Thyroid gland (tissue), 4 donors: Measurements from ENCODE around the gene NFE2. TPM values are rescaled to one million over a fixed set of nuclear protein-coding genes. Genes with fewer than 3 reads are reported as not detected.
"Not testable (repeated sequence)": the region's sequence is repeated elsewhere in the genome, so short reads cannot be mapped to it uniquely, and the experiment has no call there.

ENCODE experiments used
- DNase-seq, 2 donors: peaks; one replicate each; pipeline ENCODE4 v3.0.0-alpha.2; 2019
- H3K27ac ChIP-seq, 3 donors: fragments of 200-600 bp; sonication (generic); 1 replicate in 2 of 3; 2 replicates in 1 of 3; pipeline ENCODE4 v1.5.1; 2016 to 2019; ENCODE audit warnings: mild to moderate bottlenecking in 1 of 3, moderate library complexity in 1 of 3
- H3K27me3 ChIP-seq: fragments of 200-600 bp; sonication (generic); one replicate; pipeline ENCODE4 v1.5.1; 2019
- H3K36me3 ChIP-seq, 2 donors: fragments of 200-600 bp; sonication (generic); one replicate each; pipeline ENCODE4 v1.5.1; 2016 to 2019
- H3K4me1 ChIP-seq, 2 donors: fragments of 200-600 bp; sonication (generic); one replicate each; pipeline ENCODE4 v1.5.1; 2017 to 2019
- H3K4me3 ChIP-seq, 3 donors: fragments of 200-600 bp; sonication (generic); replicated peaks in 1 of 3; 1 replicate in 2 of 3; 2 replicates in 1 of 3; pipeline ENCODE4 v1.5.1; 2016; ENCODE audit warnings: mild to moderate bottlenecking in 1 of 3
- H3K9me3 ChIP-seq: fragments of 200-600 bp; sonication (generic); one replicate; pipeline ENCODE4 v1.5.1; 2017
- CTCF ChIP-seq, 6 experiments: fragments of 200-600 bp in 3 of 6; fragments of 450-650 bp in 3 of 6; sonication (generic) in 3 of 6; IDR thresholded peaks; one replicate each; pipeline ENCODE4 v1.5.1; 2016 to 2019; ENCODE audit warnings: antibody characterized with exemption in 6 of 6, mild to moderate bottlenecking in 2 of 6, inconsistent platforms in 1 of 6, moderate library complexity in 1 of 6
- POLR2A ChIP-seq, 2 donors: fragments of 450-650 bp; IDR thresholded peaks; one replicate each; pipeline ENCODE4 v1.6.1; 2017; ENCODE audit warnings: antibody characterized with exemption in 2 of 2, mild to moderate bottlenecking in 2 of 2, moderate library complexity in 1 of 2
- WGBS, 2 donors: methylation state at CpG; one replicate each; pipeline ENCODE4 v1.1.5; 2017; 5-methylcytosine and 5-hydroxymethylcytosine counted together
- intact Hi-C: fragments of 100-400 bp; cut with DNase I; formaldehyde crosslinking; loops from one replicate; pipeline ENCODE4 v1.15.1; 2023
- total RNA-seq, 4 donors: library from RNA; depleted of rRNA; stranded (reverse); fragments of >200 nt; gene quantifications; one replicate each; pipeline ENCODE4 v1.2.3, GENCODE V29; 2016

Gene NFE2
- total RNA-seq, 4 donors from 2014 or later = 0.56 to 1.7 (median 0.61) TPM

GRCh38 chr12:54324617-54325441 lies 24.0 kb upstream of the NFE2 start, which contains the start of gene COPZ1:
TSS of gene COPZ1 (plus strand) at chr12:54325131. CDS start at chr12:54325164, 33 bp downstream.
- Histone ChIP-seq H3K36me3 (no peaks in the 10 kb centered on the region), H3K27ac (peak within 1 kb of the TSS; percentile 66 to 90 (median 90)), H3K9me3 (no peaks in the 10 kb centered on the region), H3K27me3 (no peaks in the 10 kb centered on the region), H3K4me1 (peaks cover 26 to 27% of the 10 kb centered on the region in 2 donors), H3K4me3 (peak within 1 kb of the TSS; percentile 52 to 91 (median 61))
- intact Hi-C loops = loop anchor here (5.0 kb wide), 1 partner anchor 33 kb away; no protein-coding TSS in a partner anchor
- peak; percentile 80 to 95 for TF ChIP-seq POLR2A (IDR thresholded peaks at IDR 0.05)
- TF ChIP-seq CTCF (IDR thresholded peaks at IDR 0.05) = peak in 5 of 6 experiments; percentile 58 to 83 (median 68)
- peak; percentile 97 for DNase-seq
- WGBS, 2 donors = 2% methylated on average over 34 of the region's 34 CpGs

GRCh38 chr12:54321363-54321762 lies 20.5 kb upstream of the NFE2 start:
- H3K27ac ChIP-seq = no peak overlapping the region
- DNase-seq = no peak
- H3K36me3 ChIP-seq = no peaks in the 10 kb centered on the region
- peaks cover 5 to 8% of the 10 kb centered on the region in 2 donors for H3K4me1 ChIP-seq
- H3K9me3 ChIP-seq = no peaks in the 10 kb centered on the region
- 89 to 92% methylated on average over 5 of the region's 5 CpGs for WGBS, 2 donors
- no peaks in the 10 kb centered on the region for H3K27me3 ChIP-seq
- no peak overlapping the region for H3K4me3 ChIP-seq
- intact Hi-C loops = no loop called here
- TF ChIP-seq CTCF (IDR thresholded peaks at IDR 0.05) = no peak
- no peak for TF ChIP-seq POLR2A (IDR thresholded peaks at IDR 0.05)

- H3K4me3 ChIP-seq, DNase-seq, H3K27ac ChIP-seq, H3K27me3 ChIP-seq, H3K4me1 ChIP-seq, H3K36me3 ChIP-seq, intact Hi-C loops, H3K9me3 ChIP-seq: not testable (repeated sequence)
- WGBS, 2 donors = 90 to 97% methylated on average over 7 of the region's 7 CpGs
These were observed 11.5 kb upstream of the NFE2 start for GRCh38 chr12:54312309-54312708.

- Histone ChIP-seq H3K4me1 (no peaks in the 10 kb centered on the region), H3K27me3 (no peaks in the 10 kb centered on the region), H3K27ac (no peak overlapping the region), H3K9me3 (no peaks in the 10 kb centered on the region), H3K4me3 (no peak overlapping the region), H3K36me3 (no peaks in the 10 kb centered on the region)
- 72 to 74% methylated on average over 2 of the region's 2 CpGs for WGBS, 2 donors
- intact Hi-C loops = no loop called here
- no peak for TF ChIP-seq CTCF (IDR thresholded peaks at IDR 0.05)
- no peak for TF ChIP-seq POLR2A (IDR thresholded peaks at IDR 0.05)
- DNase-seq = no peak
These were observed 10.2 kb upstream of the NFE2 start for GRCh38 chr12:54311051-54311450.

- peak; percentile 25 to 35 for DNase-seq
- TF ChIP-seq CTCF (IDR thresholded peaks at IDR 0.05) = no peak
- no peak for TF ChIP-seq POLR2A (IDR thresholded peaks at IDR 0.05)
- WGBS, 2 donors = 57 to 70% methylated on average over 8 of the region's 8 CpGs
- Histone ChIP-seq H3K4me3 (no peak overlapping the region), H3K4me1 (peaks cover 7 to 12% of the 10 kb centered on the region in 2 donors), H3K27me3 (no peaks in the 10 kb centered on the region), H3K36me3 (no peaks in the 10 kb centered on the region), H3K9me3 (no peaks in the 10 kb centered on the region), H3K27ac (no peak overlapping the region)
- intact Hi-C loops = no loop called here
These were observed 6.3 kb upstream of the NFE2 start for GRCh38 chr12:54306925-54307741.
